ENCODE measurements around the gene SLC12A7. TPM values are rescaled to one million over a fixed set of nuclear protein-coding genes. Genes with fewer than 3 reads are reported as not detected.

Gene SLC12A7
- total and polyA plus RNA-seq, 12 donors = 1.3 to 52.6 (median 24.4) TPM

DNA sequence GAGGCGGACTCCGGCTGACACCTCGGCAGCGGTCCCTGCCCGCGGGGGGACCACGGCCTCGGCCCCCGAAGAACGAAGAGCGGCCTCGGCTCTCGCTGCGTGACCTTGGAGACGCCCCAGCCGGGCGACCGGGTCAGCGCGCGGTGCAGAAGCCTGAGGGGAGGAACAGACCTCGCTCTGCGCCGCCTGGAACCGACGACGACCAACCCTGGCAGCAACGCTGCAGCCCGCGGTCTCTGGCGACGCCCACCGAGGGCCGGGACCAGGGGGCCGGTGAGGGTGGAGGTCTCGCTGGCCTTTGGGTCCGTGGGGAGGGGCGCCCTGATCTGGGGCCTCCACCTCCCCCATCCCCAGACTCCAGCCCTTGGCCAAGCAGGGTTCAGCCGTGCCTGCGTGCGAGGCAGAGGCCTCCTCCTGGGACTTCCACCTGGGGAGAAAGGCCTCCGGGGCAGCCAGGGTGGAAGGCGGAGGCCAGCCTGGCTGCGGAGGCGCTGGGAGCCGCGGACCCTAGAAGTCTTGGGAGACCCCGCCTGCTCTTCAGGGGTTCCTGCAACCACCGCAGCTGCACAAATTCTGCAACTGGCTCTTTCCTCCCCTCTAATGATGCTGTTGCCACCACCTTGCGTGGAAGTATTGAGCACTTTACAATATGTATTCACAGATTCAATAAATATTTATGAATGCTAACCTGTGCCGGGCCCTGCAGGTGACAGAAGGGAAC lies 44.3 kb upstream of the SLC12A7 start:
- TF ChIP-seq, protein P1, sequence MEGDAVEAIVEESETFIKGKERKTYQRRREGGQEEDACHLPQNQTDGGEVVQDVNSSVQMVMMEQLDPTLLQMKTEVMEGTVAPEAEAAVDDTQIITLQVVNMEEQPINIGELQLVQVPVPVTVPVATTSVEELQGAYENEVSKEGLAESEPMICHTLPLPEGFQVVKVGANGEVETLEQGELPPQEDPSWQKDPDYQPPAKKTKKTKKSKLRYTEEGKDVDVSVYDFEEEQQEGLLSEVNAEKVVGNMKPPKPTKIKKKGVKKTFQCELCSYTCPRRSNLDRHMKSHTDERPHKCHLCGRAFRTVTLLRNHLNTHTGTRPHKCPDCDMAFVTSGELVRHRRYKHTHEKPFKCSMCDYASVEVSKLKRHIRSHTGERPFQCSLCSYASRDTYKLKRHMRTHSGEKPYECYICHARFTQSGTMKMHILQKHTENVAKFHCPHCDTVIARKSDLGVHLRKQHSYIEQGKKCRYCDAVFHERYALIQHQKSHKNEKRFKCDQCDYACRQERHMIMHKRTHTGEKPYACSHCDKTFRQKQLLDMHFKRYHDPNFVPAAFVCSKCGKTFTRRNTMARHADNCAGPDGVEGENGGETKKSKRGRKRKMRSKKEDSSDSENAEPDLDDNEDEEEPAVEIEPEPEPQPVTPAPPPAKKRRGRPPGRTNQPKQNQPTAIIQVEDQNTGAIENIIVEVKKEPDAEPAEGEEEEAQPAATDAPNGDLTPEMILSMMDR (IDR thresholded peaks at IDR 0.05) = no peak
- TF ChIP-seq POLR2A (IDR thresholded peaks at IDR 0.05) = no peak
- intact Hi-C loops (cut with DNase I) = no loop called here
- 13 to 82% (median 15%) methylated on average over 7 to 51 of the region's 51 CpGs for WGBS, 4 donors
- Histone ChIP-seq H3K36me3 (replicated peaks in 1 of 2) (no peaks in the 10 kb centered on the region), H3K27ac (no peak overlapping the region), H3K9me3 (replicated peaks in 1 of 3) (no peaks in the 10 kb centered on the region), H3K4me3 (peak overlapping the region in 1 of 4 donors; percentile 41), H3K4me1 (replicated peaks in 1 of 2) (peaks cover 0 to 6% of the 10 kb centered on the region in 2 donors), H3K27me3 (peaks cover 25% of the 10 kb centered on the region)
- DNase-seq = no peak

DNA sequence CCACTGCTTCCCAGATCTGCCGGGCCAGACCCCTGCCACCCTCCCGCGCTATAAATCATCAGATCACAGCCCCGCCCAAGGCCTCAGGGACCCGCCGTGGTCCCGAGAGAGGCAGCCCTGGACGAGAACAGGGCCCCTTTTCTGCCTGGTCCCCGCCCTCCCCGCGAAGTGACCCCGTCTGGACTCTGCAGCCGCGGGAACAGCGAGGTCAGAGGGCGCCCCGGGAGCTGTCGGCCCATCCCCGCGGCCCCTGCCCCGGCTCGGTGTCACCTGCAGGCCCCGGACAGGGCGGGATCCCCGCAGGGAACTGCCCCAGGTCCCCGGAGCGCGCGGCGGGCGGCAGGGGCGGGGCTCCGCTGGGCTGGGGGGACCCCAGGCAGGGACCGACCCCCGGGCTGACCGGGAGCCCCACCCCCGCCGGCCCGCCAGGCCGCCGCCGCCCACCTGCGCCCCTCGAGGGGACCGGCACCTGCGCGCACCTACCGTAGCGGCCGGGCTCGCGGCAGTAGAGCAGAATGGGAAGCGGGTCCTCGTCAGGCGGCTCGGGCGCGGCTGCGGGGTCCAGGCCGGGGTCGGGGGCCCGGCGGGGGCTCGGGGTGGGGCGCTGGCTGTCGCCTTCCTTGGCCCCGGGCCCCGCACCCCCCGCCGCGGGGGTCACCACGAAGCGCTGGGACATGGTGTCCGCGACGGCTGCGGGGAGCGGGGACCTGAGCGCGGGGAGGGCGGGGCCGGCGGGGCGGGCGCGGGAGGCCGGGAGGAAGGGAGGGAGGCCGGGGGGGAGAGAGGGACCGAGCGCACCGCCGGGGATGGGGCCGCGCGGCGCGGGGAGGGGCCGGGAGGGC lies 43.5 kb upstream of the SLC12A7 start:
- WGBS, 4 donors = 0 to 3% (median 2%) methylated on average over 16 to 98 of the region's 98 CpGs; no CpG with 5 or more reads in 1 of the 4 donors
- intact Hi-C loops (cut with DNase I) = no loop called here
- H3K27me3 ChIP-seq = peaks cover 25% of the 10 kb centered on the region

DNA sequence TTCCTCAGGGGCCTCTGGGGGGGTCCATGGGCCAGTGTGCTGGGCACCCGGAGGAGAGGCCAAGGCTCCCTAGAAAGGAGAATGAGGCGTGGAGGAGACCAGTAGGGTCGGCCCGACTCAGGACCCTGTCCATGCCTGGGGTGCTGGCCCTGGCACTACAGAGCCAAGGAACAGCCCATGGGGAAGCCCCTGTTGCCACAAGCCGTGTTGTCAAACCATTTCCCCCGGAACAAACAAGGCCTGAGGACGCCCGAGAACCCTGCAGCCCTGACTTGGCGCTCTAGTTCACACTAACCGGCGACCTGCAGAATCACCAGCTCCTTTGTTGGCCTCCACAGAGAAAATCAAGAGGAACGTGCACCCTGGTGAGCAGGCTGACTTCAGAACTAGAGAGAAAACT lies 41.6 kb upstream of the SLC12A7 start:
- Histone ChIP-seq H3K4me3 (no peak overlapping the region), H3K27ac (no peak overlapping the region), H3K36me3 (replicated peaks in 1 of 2) (no peaks in the 10 kb centered on the region), H3K9me3 (replicated peaks in 1 of 3) (no peaks in the 10 kb centered on the region), H3K27me3 (peaks cover 25% of the 10 kb centered on the region), H3K4me1 (replicated peaks in 1 of 2) (peaks cover 0 to 4% of the 10 kb centered on the region in 2 donors)
- no peak for TF ChIP-seq POLR2A (IDR thresholded peaks at IDR 0.05)
- TF ChIP-seq, protein P1 (IDR thresholded peaks at IDR 0.05) = no peak
- DNase-seq = no peak
- 40 to 83% (median 81%) methylated on average over 1 to 12 of the region's 12 CpGs for WGBS, 4 donors
- intact Hi-C loops (cut with DNase I) = no loop called here

More for the DNA sequence above, 43.5 kb upstream of the SLC12A7 start:
- Histone ChIP-seq H3K9me3 (replicated peaks in 1 of 3) (no peaks in the 10 kb centered on the region), H3K36me3 (replicated peaks in 1 of 2) (no peaks in the 10 kb centered on the region), H3K4me3 (peak overlapping the region in 1 of 4 donors; percentile 41), H3K27ac (no peak overlapping the region), H3K4me1 (replicated peaks in 1 of 2) (peaks cover 0 to 4% of the 10 kb centered on the region in 2 donors)
- DNase-seq = no peak
- TF ChIP-seq, protein P1 (IDR thresholded peaks at IDR 0.05) = no peak
- TF ChIP-seq POLR2A (IDR thresholded peaks at IDR 0.05) = no peak

DNA sequence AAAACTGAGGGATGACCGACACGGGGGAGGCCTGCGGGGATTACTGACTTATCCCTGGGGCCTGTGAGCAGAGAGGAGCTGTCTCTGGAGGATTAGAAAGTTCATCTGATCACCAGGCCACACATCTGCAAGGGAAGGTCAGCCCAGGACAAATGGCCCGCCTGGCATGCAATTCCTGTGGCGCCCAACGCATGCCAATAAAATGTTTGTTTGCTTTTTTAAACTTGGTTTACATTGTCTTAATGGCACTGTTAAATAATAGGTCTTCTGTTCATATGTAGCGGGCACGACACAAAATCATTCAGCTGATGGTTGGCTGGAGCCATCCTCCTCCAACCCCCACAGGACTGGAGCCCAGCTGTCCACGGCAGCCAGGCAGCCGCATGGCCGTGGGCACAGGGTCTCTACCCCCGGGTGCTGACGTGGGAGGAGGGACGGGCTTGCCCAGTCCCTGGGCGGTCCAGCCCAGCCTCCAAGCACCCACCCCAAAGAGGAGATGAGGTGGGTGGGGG lies 41.0 kb upstream of the SLC12A7 start:
- H3K27ac ChIP-seq = no peak overlapping the region
- TF ChIP-seq, protein P1 (IDR thresholded peaks at IDR 0.05) = no peak
- no peak for TF ChIP-seq POLR2A (IDR thresholded peaks at IDR 0.05)
- H3K36me3 ChIP-seq (replicated peaks in 1 of 2) = no peaks in the 10 kb centered on the region
- peaks cover 25% of the 10 kb centered on the region for H3K27me3 ChIP-seq
- DNase-seq = no peak
- peaks cover 0 to 4% of the 10 kb centered on the region in 2 donors for H3K4me1 ChIP-seq (replicated peaks in 1 of 2)
- 77 to 87% (median 86%) methylated on average over 12 to 15 of the region's 15 CpGs for WGBS, 4 donors
- intact Hi-C loops (cut with DNase I) = no loop called here
- H3K9me3 ChIP-seq (replicated peaks in 1 of 3) = no peaks in the 10 kb centered on the region
- H3K4me3 ChIP-seq = no peak overlapping the region
